ENCODE measurements around the gene TOPBP1. TPM values are rescaled to one million over a fixed set of nuclear protein-coding genes. Genes with fewer than 3 reads are reported as not detected.

TOPBP1 gene
- total RNA-seq, 1 experiment from 2014 or later, result 34.3 TPM

- TF ChIP-seq JUN (CRISPR knock-in tag; IDR thresholded peaks at IDR 0.05) (no peak), RELA (CRISPR knock-in tag; IDR thresholded peaks at IDR 0.05; ENCODE audit: borderline replicate concordance) (no peak)
- TF ChIP-seq, protein P1, sequence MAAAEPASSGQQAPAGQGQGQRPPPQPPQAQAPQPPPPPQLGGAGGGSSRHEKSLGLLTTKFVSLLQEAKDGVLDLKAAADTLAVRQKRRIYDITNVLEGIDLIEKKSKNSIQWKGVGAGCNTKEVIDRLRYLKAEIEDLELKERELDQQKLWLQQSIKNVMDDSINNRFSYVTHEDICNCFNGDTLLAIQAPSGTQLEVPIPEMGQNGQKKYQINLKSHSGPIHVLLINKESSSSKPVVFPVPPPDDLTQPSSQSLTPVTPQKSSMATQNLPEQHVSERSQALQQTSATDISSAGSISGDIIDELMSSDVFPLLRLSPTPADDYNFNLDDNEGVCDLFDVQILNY (CRISPR knock-in tag; IDR thresholded peaks at IDR 0.05), result no peak
- Mint-ChIP-seq H3K36me3 (peaks cover 49% of the 10 kb centered on the region), H3K9me3 (no peaks in the 10 kb centered on the region), H3K27ac (no peak overlapping the region), H3K4me3 (no peak overlapping the region), H3K27me3 (ENCODE audit: low read depth) (no peaks in the 10 kb centered on the region), H3K4me1 (no peaks in the 10 kb centered on the region)
- ChIA-PET CTCF (interaction anchor here (0.6 to 0.7 kb wide), 2 partner anchors 33 to 684 kb away, joined by 3 read pairs; partner anchors contain the start of gene CDV3), POLR2A (no interaction called here)
- ATAC-seq, result no peak
- no peak for DNase-seq (ENCODE audit: low spot score)
Measured at GRCh38 chr3:133606342-133606741, 55.4 kb downstream of the TOPBP1 start.

- ChIA-PET POLR2A (interaction anchor here (0.6 kb wide), 1 partner anchor 163 kb away, joined by 5 read pairs; no protein-coding TSS in a partner anchor), CTCF (interaction anchor here (0.9 kb wide), 1 partner anchor 108 kb away, joined by 6 read pairs; no protein-coding TSS in a partner anchor)
- TF ChIP-seq, protein P2, sequence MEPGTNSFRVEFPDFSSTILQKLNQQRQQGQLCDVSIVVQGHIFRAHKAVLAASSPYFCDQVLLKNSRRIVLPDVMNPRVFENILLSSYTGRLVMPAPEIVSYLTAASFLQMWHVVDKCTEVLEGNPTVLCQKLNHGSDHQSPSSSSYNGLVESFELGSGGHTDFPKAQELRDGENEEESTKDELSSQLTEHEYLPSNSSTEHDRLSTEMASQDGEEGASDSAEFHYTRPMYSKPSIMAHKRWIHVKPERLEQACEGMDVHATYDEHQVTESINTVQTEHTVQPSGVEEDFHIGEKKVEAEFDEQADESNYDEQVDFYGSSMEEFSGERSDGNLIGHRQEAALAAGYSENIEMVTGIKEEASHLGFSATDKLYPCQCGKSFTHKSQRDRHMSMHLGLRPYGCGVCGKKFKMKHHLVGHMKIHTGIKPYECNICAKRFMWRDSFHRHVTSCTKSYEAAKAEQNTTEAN (CRISPR knock-in tag; IDR thresholded peaks at IDR 0.05), result no peak
- no peak for TF ChIP-seq TEAD1 (CRISPR knock-in tag; IDR thresholded peaks at IDR 0.05)
- TF ChIP-seq NR1H2 (CRISPR knock-in tag; IDR thresholded peaks at IDR 0.05), result no peak
- TF ChIP-seq NFE2L1 (CRISPR knock-in tag; IDR thresholded peaks at IDR 0.05), result no peak
- TF ChIP-seq KAT7 (CRISPR knock-in tag; IDR thresholded peaks at IDR 0.05; ENCODE audit: borderline replicate concordance), result no peak
- TF ChIP-seq TCF7 (CRISPR knock-in tag; IDR thresholded peaks at IDR 0.05; ENCODE audit: low read depth), result no peak
- peaks cover 6% of the 10 kb centered on the region for H3K4me1 Mint-ChIP-seq
- ATAC-seq (no peak), DNase-seq (ENCODE audit: low spot score) (no peak)
- no peaks in the 10 kb centered on the region for H3K27me3 Mint-ChIP-seq (ENCODE audit: low read depth)
- H3K9me3 Mint-ChIP-seq, result no peaks in the 10 kb centered on the region
- H3K4me3 Mint-ChIP-seq, result no peak overlapping the region
- peaks cover 7% of the 10 kb centered on the region for H3K36me3 Mint-ChIP-seq
- no peak overlapping the region for H3K27ac Mint-ChIP-seq
Measured at GRCh38 chr3:133600572-133601081, 61.1 kb downstream of the TOPBP1 start.

DNA sequence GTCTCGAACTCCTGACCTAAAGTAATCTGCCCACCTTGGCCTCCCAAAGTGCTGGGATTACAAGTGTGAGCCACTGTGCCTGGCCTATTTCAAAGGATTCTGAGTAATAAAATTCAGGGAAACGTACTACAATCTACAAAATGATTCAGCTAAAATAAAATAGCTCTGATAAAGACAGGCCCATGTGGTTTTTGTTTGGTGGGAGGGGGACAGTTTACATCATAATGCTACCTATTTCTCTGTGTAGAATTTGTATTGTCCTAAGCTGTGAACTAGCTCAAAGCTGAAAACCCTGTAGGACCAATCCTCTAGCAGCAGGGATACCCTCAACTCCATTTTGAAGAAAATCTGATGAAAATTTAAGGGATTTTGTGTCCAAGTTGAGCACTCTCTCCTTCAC, 62.5 kb downstream of the TOPBP1 start:
- Mint-ChIP-seq H3K27ac (no peak overlapping the region), H3K4me3 (no peak overlapping the region), H3K36me3 (peaks cover 2% of the 10 kb centered on the region), H3K4me1 (peaks cover 6% of the 10 kb centered on the region), H3K27me3 (ENCODE audit: low read depth) (no peaks in the 10 kb centered on the region), H3K9me3 (no peaks in the 10 kb centered on the region)
- DNase-seq (ENCODE audit: low spot score) (no peak), ATAC-seq (peak; percentile 61)
- POLR2A ChIA-PET, result no interaction called here
- CTCF ChIA-PET, result no interaction called here
- TF ChIP-seq JUN (CRISPR knock-in tag; IDR thresholded peaks at IDR 0.05) (no peak), ATF3 (CRISPR knock-in tag; conservative IDR thresholded peaks at IDR 0.05) (no peak), MLX (CRISPR knock-in tag; IDR thresholded peaks at IDR 0.05) (no peak), ZNF263 (CRISPR knock-in tag; IDR thresholded peaks at IDR 0.05; ENCODE audit: low read depth) (no peak), ZNF532 (CRISPR knock-in tag; IDR thresholded peaks at IDR 0.05; ENCODE audit: borderline replicate concordance) (no peak), IRF2 (CRISPR knock-in tag; IDR thresholded peaks at IDR 0.05; ENCODE audit: borderline replicate concordance, low read depth) (no peak), FOXJ3 (CRISPR knock-in tag; IDR thresholded peaks at IDR 0.05; ENCODE audit: borderline replicate concordance) (no peak)
- TF ChIP-seq, protein P3, sequence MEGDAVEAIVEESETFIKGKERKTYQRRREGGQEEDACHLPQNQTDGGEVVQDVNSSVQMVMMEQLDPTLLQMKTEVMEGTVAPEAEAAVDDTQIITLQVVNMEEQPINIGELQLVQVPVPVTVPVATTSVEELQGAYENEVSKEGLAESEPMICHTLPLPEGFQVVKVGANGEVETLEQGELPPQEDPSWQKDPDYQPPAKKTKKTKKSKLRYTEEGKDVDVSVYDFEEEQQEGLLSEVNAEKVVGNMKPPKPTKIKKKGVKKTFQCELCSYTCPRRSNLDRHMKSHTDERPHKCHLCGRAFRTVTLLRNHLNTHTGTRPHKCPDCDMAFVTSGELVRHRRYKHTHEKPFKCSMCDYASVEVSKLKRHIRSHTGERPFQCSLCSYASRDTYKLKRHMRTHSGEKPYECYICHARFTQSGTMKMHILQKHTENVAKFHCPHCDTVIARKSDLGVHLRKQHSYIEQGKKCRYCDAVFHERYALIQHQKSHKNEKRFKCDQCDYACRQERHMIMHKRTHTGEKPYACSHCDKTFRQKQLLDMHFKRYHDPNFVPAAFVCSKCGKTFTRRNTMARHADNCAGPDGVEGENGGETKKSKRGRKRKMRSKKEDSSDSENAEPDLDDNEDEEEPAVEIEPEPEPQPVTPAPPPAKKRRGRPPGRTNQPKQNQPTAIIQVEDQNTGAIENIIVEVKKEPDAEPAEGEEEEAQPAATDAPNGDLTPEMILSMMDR (IDR thresholded peaks at IDR 0.05), result no peak
- TF ChIP-seq, protein P4, sequence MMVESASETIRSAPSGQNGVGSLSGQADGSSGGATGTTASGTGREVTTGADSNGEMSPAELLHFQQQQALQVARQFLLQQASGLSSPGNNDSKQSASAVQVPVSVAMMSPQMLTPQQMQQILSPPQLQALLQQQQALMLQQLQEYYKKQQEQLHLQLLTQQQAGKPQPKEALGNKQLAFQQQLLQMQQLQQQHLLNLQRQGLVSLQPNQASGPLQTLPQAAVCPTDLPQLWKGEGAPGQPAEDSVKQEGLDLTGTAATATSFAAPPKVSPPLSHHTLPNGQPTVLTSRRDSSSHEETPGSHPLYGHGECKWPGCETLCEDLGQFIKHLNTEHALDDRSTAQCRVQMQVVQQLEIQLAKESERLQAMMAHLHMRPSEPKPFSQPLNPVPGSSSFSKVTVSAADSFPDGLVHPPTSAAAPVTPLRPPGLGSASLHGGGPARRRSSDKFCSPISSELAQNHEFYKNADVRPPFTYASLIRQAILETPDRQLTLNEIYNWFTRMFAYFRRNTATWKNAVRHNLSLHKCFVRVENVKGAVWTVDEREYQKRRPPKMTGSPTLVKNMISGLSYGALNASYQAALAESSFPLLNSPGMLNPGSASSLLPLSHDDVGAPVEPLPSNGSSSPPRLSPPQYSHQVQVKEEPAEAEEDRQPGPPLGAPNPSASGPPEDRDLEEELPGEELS (CRISPR knock-in tag; IDR thresholded peaks at IDR 0.05), result no peak
- TF ChIP-seq, protein P5, sequence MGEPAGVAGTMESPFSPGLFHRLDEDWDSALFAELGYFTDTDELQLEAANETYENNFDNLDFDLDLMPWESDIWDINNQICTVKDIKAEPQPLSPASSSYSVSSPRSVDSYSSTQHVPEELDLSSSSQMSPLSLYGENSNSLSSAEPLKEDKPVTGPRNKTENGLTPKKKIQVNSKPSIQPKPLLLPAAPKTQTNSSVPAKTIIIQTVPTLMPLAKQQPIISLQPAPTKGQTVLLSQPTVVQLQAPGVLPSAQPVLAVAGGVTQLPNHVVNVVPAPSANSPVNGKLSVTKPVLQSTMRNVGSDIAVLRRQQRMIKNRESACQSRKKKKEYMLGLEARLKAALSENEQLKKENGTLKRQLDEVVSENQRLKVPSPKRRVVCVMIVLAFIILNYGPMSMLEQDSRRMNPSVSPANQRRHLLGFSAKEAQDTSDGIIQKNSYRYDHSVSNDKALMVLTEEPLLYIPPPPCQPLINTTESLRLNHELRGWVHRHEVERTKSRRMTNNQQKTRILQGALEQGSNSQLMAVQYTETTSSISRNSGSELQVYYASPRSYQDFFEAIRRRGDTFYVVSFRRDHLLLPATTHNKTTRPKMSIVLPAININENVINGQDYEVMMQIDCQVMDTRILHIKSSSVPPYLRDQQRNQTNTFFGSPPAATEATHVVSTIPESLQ (CRISPR knock-in tag; IDR thresholded peaks at IDR 0.05), result no peak
